Measurements from ENCODE around the gene SNTB2.

Gene SNTB2

DNA sequence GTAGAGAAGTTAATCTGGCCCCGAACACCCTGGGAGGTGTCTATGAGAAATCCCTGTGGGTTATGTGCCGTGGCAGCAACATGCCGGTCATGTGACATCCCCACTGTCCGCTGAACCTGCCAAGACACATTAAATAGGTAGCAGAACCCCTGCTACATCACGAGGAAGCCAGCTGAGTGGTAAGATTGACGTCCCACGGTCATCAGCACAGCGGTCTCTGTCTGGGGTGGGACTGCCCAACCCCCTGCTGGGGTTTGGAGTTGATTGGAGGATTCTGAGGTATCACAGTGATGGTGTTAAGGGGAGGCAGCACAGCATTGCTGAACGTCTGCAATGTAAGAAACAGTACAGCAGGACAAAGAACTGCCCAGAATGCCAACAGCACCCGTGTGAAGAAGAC lies 162.6 kb downstream of the SNTB2 start:
- DNase-seq = no peak

DNA sequence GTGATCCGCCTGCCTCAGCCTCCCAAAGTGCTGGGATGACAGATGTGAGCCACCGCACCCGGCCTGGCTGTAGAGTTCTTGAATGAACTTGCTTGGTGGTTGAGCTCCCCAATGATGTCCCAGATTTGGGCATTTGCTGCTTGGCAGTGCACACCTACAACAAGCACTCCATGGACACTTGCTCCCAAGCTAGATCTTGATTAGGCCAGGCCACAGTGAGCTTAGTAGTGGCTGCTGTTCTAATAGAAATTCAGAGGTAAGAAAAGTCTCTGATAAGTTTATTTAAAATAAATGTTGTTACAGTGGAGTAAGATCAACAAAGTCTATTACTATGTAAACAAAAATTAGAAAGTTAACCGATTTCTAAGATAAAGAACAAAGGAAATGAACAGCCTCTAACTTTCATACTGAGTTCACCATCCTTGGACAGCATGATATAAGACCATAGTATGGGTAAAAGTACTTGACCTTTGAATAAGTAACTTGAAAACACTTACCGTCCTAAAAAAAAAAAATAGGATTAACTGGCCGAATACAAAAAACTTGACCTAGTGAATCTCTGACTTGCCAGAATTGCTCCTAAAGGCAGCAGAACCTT lies 163.7 kb downstream of the SNTB2 start:
- no peak for DNase-seq

GRCh38 chr16:69351309-69352027 lies 164.5 kb downstream of the SNTB2 start, which contains the start of gene TMED6:
Gene TMED6, minus strand, starts transcription at chr16:69351786. Its CDS starts 33 bp downstream, at chr16:69351753.
- no peak for DNase-seq
